COLO829 (cell line): ENCODE measurements around the gene SIGLEC10.

Experiments
- DNase-seq: peaks from one replicate; pipeline ENCODE4 v3.0.0; 2012; ENCODE audit warnings: low spot score

Gene SIGLEC10

DNA sequence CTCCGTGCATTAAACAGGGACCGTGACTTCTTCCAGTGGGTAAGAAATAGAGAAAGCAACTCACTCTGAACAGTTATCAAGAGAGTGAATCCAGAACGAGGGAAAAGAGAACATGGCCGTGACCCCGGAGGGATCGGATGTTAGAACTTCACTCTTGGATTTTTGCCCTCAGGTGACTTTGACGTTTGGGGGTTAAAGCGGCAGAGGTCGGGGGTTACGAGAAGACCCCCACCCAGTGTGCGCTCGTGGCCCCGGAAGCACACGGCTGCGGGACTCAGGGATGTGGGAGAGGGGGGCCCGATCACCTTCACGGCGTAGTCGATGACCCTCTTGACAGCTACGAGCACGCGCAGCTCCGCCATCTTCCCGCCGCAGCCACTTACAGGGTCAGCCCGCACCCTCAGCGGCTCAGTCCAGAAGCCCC is 51.5 kb downstream of the SIGLEC10 start, which contains the start of gene ETFB:
TSS of gene ETFB (minus strand) at position 424 of the 424 bp plus-strand sequence. CDS start at position 362, 62 bp downstream.
- DNase-seq, result no peak

DNA sequence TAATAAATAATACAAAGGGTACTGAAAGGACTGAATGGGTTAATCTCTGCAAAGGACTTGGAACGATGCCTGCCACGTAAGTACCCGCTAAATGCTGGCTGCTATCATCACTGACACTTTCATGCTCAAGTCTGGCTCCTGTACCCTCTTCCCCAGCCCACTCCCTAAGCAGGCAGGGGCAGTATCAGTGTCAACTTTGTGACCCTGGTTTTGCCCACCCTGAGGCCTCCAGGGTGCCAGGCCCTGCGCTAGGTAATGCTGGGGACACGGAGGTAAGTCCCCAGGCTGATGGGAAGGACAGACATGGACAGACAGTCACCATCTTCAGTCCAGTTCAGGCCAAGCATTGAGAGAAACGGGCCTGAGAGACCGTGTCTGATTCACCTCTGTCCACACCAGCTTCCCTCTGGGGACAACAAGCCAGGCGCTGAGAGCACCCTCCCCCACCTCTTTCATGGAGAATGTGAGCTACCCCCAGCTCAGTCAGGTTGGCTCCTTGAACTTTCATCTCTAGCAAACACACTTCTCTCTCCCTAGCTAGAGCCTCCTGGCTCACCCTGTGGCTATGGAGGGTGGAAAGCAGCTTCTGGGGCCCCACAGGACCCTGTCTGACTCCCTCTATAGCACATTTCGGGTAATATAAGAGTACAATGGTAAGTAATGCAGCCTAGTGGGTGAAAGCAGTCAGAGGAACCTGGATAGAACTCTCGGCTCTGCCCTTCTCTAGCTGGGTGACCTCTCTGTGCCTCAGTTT is 52.1 kb downstream of the SIGLEC10 start:
- DNase-seq, result peak; percentile 27

DNA sequence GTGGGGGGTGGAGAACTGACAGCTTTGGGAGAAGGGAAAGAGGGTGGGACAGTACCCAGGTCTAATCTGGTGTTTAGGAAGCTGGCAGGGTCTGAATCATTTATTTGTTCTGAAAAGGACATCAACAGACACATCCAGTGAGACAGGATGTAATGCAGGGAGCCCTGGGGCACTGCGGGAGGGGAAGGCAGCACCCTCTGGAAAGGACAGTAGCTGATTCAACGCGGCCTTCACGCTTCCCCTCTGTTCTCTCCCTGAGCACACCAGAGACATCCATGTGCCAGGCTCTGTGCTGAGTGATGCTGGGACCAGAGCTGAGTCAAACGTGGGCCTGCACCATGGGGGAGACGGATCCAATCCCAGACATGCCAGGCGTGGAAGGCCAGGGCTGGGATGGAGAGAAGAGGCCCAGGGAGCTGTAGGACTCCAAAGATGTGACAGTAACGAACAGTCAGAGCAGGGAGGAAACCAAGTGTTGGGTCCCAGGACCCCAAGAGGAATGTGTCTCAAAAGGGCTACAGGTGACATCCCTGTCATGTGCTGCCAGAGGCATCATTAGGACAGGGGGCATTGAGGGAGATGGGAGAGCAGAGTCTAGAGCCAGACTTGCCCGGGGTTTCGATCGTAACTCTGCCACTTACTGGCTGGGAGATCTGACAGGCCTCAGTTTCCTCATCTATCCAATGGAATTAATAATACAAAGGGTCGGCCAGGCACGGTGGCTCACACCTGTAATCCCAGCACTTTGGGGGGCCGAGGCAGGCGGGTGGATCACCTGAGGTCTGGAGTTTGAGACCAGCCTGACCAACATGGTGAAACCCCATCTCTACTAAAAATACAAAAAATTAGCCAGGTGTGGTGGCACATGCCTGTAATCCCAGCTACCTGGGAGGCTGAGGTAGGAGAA is 53.0 kb downstream of the SIGLEC10 start:
- DNase-seq, result peak; percentile 80

DNA sequence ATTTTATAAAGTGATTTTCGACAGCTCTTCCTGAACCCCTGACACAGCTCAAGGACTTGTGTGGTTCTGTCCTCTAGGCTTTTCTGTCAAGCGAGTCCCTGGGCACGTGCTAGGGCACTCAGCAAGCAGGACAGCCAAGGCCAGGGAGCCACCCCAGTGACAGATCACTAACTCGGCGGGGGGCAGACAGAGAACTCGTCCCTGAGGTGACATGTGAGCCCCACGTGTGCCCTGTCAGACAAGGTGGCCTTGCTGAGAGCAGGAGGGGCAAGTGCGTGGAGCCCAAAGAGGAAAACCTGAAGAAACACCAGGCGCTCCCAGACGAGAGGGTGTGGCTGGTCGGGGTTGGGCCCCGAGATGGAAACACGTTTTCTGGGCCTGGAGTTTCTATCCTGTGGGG is 56.2 kb downstream of the SIGLEC10 start:
- DNase-seq, result no peak
